Stimulated activated CD8-positive, alpha-beta memory T cell treated with anti-CD3 and anti-CD28 coated beads, Interleukin-12 subunit alpha, Interleukin-12 subunit beta, amount 100 ng/mL, for 4 hours (primary cell): Measurements from ENCODE around the gene WDR6.

ENCODE experiments used
- DNase-seq: peaks from one replicate; pipeline ENCODE4 v3.0.0-alpha.2; 2020; ENCODE audit warnings: low read depth

The WDR6 gene

GRCh38 chr3:49030321-49030720 is 23.1 kb downstream of the WDR6 start:
- no peak for DNase-seq

GRCh38 chr3:49032646-49033304 is 25.6 kb downstream of the WDR6 start:
- no peak for DNase-seq

GRCh38 chr3:49034650-49035049 is 27.5 kb downstream of the WDR6 start:
- DNase-seq = no peak

- DNase-seq = no peak
Observed at GRCh38 chr3:49035281-49035680, 28.1 kb downstream of the WDR6 start.

- DNase-seq = no peak
Observed at GRCh38 chr3:49053543-49053942, 46.4 kb downstream of the WDR6 start.

- no peak for DNase-seq
Observed at GRCh38 chr3:49054344-49054862, 47.2 kb downstream of the WDR6 start.

- no peak for DNase-seq
Observed at GRCh38 chr3:49057268-49057667, 50.1 kb downstream of the WDR6 start.

GRCh38 chr3:49058011-49058410 is 50.8 kb downstream of the WDR6 start:
- DNase-seq = no peak
